A673 (cell line): ENCODE results near the gene SRRM1. TPM values are rescaled to one million over a fixed set of nuclear protein-coding genes. Genes with fewer than 3 reads are reported as not detected.
"Not testable (repeated sequence)": the region's sequence is repeated elsewhere in the genome, so short reads cannot be mapped to it uniquely, and the experiment has no call there.

Source experiments
- BruUV-seq: library from RNA; stranded (reverse); fragments of 400-500 nt; replicated peaks from 2 replicates; lab custom pipeline; 2021; lab: Mats Ljungman, UMichigan
- CTCF ChIA-PET: fragments of 300-600 bp; sonication (Branson Sonifier 250); formaldehyde crosslinking; loops from one replicate; lab custom pipeline; 2022; ENCODE audit warnings: antibody characterized with exemption; lab: Charles Lee
- POLR2A ChIA-PET: fragments of 300-600 bp; sonication (Branson Sonifier 250); formaldehyde crosslinking; loops from one replicate; lab custom pipeline; 2022; ENCODE audit warnings: antibody characterized with exemption; ENCODE audit not compliant: low non-redundant PET; lab: Charles Lee
- DNase-seq: peaks from one replicate; pipeline ENCODE4 v3.0.0-alpha.2; 2015; ENCODE audit warnings: low spot score
- H3K27ac ChIP-seq: fragments of 200-600 bp; sonication (generic); 2 replicates; pipeline ENCODE4 v1.5.1; 2016; ENCODE audit warnings: mixed run types, low read depth, mild to moderate bottlenecking, mixed read lengths, antibody characterized with exemption, low read length; ENCODE audit not compliant: poor library complexity, severe bottlenecking
- H3K27me3 ChIP-seq: fragments of 200-600 bp; sonication (generic); replicated peaks from 2 replicates; pipeline ENCODE4 v1.6.1; 2017; ENCODE audit warnings: mixed run types, low read depth, mild to moderate bottlenecking, mixed read lengths, antibody characterized with exemption, low read length; ENCODE audit not compliant: insufficient read depth, poor library complexity
- H3K36me3 ChIP-seq: fragments of 200-600 bp; sonication (generic); 2 replicates; pipeline ENCODE4 v1.6.1; 2016; ENCODE audit warnings: mixed run types, mild to moderate bottlenecking, mixed read lengths, antibody characterized with exemption, low read length; ENCODE audit not compliant: insufficient read depth, poor library complexity, severe bottlenecking
- H3K4me1 ChIP-seq: fragments of 200-600 bp; sonication (generic); 2 replicates; pipeline ENCODE4 v1.6.1; 2017; ENCODE audit warnings: mixed run types, mild to moderate bottlenecking, mixed read lengths, antibody characterized with exemption, low read length; ENCODE audit not compliant: insufficient read depth, poor library complexity, severe bottlenecking
- H3K4me3 ChIP-seq: fragments of 200-600 bp; sonication (generic); 2 replicates; pipeline ENCODE4 v1.5.1; 2016; ENCODE audit warnings: low read depth, mixed run types, mild to moderate bottlenecking, mixed read lengths, low read length; ENCODE audit not compliant: poor library complexity, severe bottlenecking
- H3K9me3 ChIP-seq: fragments of 200-600 bp; sonication (generic); 2 replicates; pipeline ENCODE4 v1.6.1; 2016; ENCODE audit warnings: mixed run types, low read depth, mild to moderate bottlenecking, mixed read lengths, antibody characterized with exemption, low read length; ENCODE audit not compliant: poor library complexity, severe bottlenecking
- EZH2 ChIP-seq: fragments of 200-600 bp; sonication (generic); IDR thresholded peaks from 2 replicates; pipeline ENCODE4 v1.6.1; 2017; ENCODE audit warnings: borderline replicate concordance, low read depth, mild to moderate bottlenecking, mixed read lengths, antibody characterized with exemption, low read length; ENCODE audit not compliant: poor library complexity, severe bottlenecking
- intact Hi-C: fragments of 100-400 bp; cut with micrococcal nuclease; formaldehyde crosslinking; loops from one replicate; pipeline ENCODE4 v1.10.0; 2022; ENCODE audit not compliant: unreplicated experiment
- total RNA-seq: library from RNA; stranded (reverse); gene quantifications from 2 replicates; pipeline ENCODE4 v1.2.3, GENCODE V29; 2021
- TF ChIP-seq, protein P1 (sequence below): fragments of 300-800, 200-600 bp; sonication (generic); conservative IDR thresholded peaks from 2 replicates; pipeline ENCODE4 v1.5.1; 2017; ENCODE audit warnings: low read depth, mild to moderate bottlenecking, antibody characterized with exemption, low read length, moderate library complexity, mixed read lengths

The SRRM1 gene
- total RNA-seq, 1 experiment from 2014 or later, result 185 TPM

GRCh38 chr1:24705260-24706073, 62.4 kb downstream of the SRRM1 start:
- Histone ChIP-seq H3K36me3 (no peaks in the 10 kb centered on the region), H3K27ac (peak overlapping the region; percentile 69), H3K9me3 (no peaks in the 10 kb centered on the region), H3K4me3 (no peak overlapping the region), H3K4me1 (peaks cover 11% of the 10 kb centered on the region), H3K27me3 (no peaks in the 10 kb centered on the region)
- intact Hi-C loops, result no loop called here
- DNase-seq, result peak; percentile 90
- ChIA-PET CTCF (interaction anchor here (0.6 to 1.8 kb wide), 3 partner anchors 17 to 266 kb away, joined by 5 to 8 read pairs (median 5); no protein-coding TSS in a partner anchor), POLR2A (interaction anchor here (0.6 kb wide), 1 partner anchor 40 kb away, joined by 3 read pairs; the partner anchor contains the start of gene CLIC4)
- TF ChIP-seq EZH2, result no peak
- TF ChIP-seq, protein P1, sequence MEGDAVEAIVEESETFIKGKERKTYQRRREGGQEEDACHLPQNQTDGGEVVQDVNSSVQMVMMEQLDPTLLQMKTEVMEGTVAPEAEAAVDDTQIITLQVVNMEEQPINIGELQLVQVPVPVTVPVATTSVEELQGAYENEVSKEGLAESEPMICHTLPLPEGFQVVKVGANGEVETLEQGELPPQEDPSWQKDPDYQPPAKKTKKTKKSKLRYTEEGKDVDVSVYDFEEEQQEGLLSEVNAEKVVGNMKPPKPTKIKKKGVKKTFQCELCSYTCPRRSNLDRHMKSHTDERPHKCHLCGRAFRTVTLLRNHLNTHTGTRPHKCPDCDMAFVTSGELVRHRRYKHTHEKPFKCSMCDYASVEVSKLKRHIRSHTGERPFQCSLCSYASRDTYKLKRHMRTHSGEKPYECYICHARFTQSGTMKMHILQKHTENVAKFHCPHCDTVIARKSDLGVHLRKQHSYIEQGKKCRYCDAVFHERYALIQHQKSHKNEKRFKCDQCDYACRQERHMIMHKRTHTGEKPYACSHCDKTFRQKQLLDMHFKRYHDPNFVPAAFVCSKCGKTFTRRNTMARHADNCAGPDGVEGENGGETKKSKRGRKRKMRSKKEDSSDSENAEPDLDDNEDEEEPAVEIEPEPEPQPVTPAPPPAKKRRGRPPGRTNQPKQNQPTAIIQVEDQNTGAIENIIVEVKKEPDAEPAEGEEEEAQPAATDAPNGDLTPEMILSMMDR, result no peak
- no TSS peak for BruUV-seq

DNA sequence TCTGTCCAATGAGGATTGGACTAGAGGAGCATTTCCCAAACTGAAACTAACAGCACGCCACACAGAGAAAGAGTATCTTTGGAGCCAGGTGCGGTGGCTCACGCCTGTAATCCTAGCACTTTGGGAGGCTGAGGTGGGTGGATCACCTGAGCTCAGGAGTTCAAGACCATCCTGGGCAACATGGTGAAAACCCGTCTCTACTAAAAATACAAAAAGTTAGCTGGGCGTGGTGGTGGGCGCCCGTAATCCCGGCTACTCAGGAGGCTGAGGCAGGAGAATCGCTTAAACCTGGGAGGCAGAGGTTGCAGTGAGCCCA, 62.9 kb downstream of the SRRM1 start:
- H3K9me3 ChIP-seq, BruUV-seq, intact Hi-C loops, H3K36me3 ChIP-seq, H3K4me3 ChIP-seq, POLR2A ChIA-PET, H3K27me3 ChIP-seq, DNase-seq: not testable (repeated sequence)
- CTCF ChIA-PET, result interaction anchor here (1.8 kb wide), 1 partner anchor 125 kb away, joined by 5 read pairs; no protein-coding TSS in a partner anchor
- peaks cover 11% of the 10 kb centered on the region for H3K4me1 ChIP-seq
- peak overlapping the region; percentile 69 for H3K27ac ChIP-seq

DNA sequence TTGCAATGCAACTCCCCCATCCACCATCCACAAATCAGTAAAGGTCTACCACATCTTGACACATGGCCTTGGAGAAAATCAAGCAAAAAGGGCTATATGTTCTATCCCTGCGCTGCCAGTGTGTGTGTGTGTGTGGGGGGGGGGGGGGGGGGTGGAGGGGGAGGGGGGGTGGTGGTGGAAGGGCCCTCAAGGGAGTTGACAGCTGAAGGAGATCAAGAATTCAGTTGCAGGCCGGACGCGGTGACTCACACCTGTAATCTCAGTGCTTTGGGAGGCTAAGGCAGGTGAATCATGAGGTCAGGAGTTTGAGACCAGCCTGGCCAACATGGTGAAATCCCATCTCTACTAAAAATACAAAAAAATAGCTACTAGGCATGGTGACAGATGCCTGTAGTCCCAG, 64.6 kb downstream of the SRRM1 start:
- intact Hi-C loops, result no loop called here
- TF ChIP-seq, protein P1, result no peak
- TF ChIP-seq EZH2, result no peak
- H3K4me3 ChIP-seq, result no peak overlapping the region
- CTCF ChIA-PET, result no interaction called here
- POLR2A ChIA-PET, result no interaction called here
- H3K27me3 ChIP-seq, result no peaks in the 10 kb centered on the region
- H3K36me3 ChIP-seq, result no peaks in the 10 kb centered on the region
- no peak for DNase-seq
- H3K27ac ChIP-seq, result no peak overlapping the region
- H3K4me1 ChIP-seq, result peaks cover 11% of the 10 kb centered on the region
- no peaks in the 10 kb centered on the region for H3K9me3 ChIP-seq
- BruUV-seq, result no TSS peak
